Tibial artery (tissue), 4 donors: ENCODE results near the gene DMRT1.

Experiments used
- DNase-seq, 2 donors: peaks; one replicate each; pipeline ENCODE4 v3.0.0-alpha.2; 2019
- H3K27ac ChIP-seq, 2 donors: fragments of 200-600 bp; sonication (generic) in 1 of 2; 1 replicate in 1 of 2; 2 replicates in 1 of 2; pipeline ENCODE4 v1.5.1; 2018 to 2019; ENCODE audit warnings: mild to moderate bottlenecking in 1 of 2
- H3K27me3 ChIP-seq, 2 donors: fragments of 200-600 bp; sonication (generic) in 1 of 2; one replicate each; pipeline versions ENCODE4 v1.5.1 to v1.6.0; 2016 to 2019
- H3K36me3 ChIP-seq, 3 donors: fragments of 200-600 bp; sonication (generic) in 2 of 3; one replicate each; pipeline ENCODE4 v1.5.1; 2016 to 2019; ENCODE audit warnings: mild to moderate bottlenecking in 2 of 3
- H3K4me1 ChIP-seq, 4 donors: fragments of 200-600 bp; sonication (generic) in 2 of 4; 1 replicate in 3 of 4; 2 replicates in 1 of 4; pipeline ENCODE4 v1.5.1; 2016 to 2019
- H3K4me3 ChIP-seq, 2 donors: fragments of 200-600 bp; sonication (generic) in 1 of 2; 1 replicate in 1 of 2; 2 replicates in 1 of 2; pipeline ENCODE4 v1.5.1; 2018 to 2019; ENCODE audit warnings: mild to moderate bottlenecking in 2 of 2
- H3K9me3 ChIP-seq, 3 donors: fragments of 200-600 bp; sonication (generic) in 1 of 3; one replicate each; pipeline ENCODE4 v1.5.1; 2016 to 2019
- CTCF ChIP-seq, 2 experiments: fragments of 200-600 bp in 1 of 2; fragments of 450-650 bp in 1 of 2; IDR thresholded peaks; one replicate each; pipeline ENCODE4 v1.5.1; 2017 to 2019; ENCODE audit warnings: antibody characterized with exemption in 2 of 2, mild to moderate bottlenecking in 1 of 2, moderate library complexity in 1 of 2
- intact Hi-C: fragments of 100-400 bp; cut with DNase I; formaldehyde crosslinking; loops from one replicate; pipeline ENCODE4 v1.15.0; 2023; ENCODE audit warnings: low total_unique reads

DMRT1 gene

DNA sequence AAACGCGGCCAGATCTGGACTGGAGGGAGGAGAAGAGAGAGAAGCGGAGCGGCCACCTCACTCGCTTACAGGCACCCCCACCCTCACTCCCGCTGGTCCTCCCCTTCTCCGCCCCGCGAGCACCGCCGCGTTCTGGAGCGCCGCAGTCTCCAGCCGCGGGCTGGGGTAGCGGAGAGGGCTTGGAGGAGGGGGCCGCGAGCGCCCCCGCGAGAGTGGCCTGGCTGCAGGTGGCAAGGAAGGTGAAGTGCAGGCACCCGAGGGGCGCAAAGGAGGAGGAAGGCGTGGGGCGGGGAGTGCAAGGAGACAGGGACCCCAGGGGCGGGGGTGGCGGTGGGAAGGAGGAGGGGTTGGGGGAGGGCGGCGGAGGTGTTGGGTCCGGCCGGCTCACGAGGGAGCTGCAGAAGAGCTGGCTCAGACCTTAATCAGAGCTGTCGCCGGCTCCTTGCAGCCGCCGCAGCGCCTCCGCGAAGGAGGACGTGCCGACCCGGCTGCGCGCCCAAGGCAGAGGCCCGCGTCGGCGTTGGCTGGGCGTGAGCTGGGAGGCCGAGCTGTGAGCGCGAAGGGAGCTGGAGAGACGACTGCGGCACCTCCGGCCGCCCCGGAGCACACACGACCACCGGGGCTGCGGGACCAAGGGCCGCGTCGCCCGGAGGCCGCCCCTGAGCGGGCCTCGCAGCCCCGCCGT is 134.9 kb downstream of the DMRT1 start, which contains the start of gene DMRT3:
Gene DMRT3 (plus strand): TSS at position 398 of the 685 bp plus-strand sequence. CDS start 347 bp downstream, outside the sequence.
- no peaks in the 10 kb centered on the region for H3K36me3 ChIP-seq
- peak within 1 kb of the TSS; percentile 5 to 38 for H3K4me3 ChIP-seq
- H3K27ac ChIP-seq, result no peak within 1 kb of the TSS
- TF ChIP-seq CTCF (IDR thresholded peaks at IDR 0.05), result no peak
- peaks cover 0 to 31% (median 27%) of the 10 kb centered on the region in 4 donors for H3K4me1 ChIP-seq
- intact Hi-C loops, result no loop called here
- no peak for DNase-seq
- peaks cover 0 to 84% of the 10 kb centered on the region in 2 donors for H3K27me3 ChIP-seq
- no peaks in the 10 kb centered on the region for H3K9me3 ChIP-seq

DNA sequence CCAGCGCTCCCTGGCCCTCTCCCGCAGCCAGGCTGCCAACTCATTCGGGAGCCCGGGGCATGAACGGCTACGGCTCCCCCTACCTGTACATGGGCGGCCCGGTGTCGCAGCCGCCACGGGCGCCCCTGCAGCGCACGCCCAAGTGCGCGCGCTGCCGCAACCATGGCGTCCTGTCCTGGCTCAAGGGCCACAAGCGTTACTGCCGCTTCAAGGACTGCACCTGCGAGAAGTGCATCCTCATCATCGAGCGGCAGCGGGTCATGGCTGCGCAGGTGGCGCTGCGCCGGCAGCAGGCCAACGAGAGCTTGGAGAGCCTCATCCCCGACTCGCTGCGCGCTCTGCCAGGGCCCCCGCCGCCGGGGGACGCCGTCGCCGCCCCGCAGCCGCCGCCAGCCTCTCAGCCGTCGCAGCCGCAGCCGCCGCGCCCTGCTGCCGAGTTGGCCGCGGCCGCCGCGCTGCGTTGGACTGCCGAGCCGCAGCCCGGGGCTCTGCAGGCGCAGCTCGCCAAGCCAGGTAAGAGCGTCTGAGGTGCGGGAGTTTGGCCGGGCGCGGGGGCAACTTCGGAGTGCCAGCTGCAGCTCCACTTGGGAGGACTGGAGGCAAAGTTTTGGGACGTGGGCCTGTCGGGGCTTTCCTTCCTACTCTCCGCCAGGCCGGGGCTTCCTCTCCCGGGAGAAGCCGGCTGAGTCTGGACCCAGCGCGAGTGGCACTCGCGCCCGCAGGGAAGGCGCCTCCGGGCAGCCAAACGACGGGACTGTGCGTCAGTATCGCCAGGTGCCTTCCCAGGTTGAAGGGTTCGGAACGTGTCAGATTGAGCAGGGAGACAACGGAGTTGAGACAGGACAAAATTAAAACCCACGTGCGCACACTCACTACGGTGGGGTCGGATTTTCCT is 135.7 kb downstream of the DMRT1 start:
- peaks cover 0 to 23% (median 20%) of the 10 kb centered on the region in 4 donors for H3K4me1 ChIP-seq
- H3K4me3 ChIP-seq, result peak overlapping the region; percentile 5 to 38
- peaks cover 0 to 83% of the 10 kb centered on the region in 2 donors for H3K27me3 ChIP-seq
- TF ChIP-seq CTCF (IDR thresholded peaks at IDR 0.05), result no peak
- no peaks in the 10 kb centered on the region for H3K36me3 ChIP-seq
- no peak for DNase-seq
- intact Hi-C loops, result no loop called here
- H3K27ac ChIP-seq, result no peak overlapping the region
- no peaks in the 10 kb centered on the region for H3K9me3 ChIP-seq

DNA sequence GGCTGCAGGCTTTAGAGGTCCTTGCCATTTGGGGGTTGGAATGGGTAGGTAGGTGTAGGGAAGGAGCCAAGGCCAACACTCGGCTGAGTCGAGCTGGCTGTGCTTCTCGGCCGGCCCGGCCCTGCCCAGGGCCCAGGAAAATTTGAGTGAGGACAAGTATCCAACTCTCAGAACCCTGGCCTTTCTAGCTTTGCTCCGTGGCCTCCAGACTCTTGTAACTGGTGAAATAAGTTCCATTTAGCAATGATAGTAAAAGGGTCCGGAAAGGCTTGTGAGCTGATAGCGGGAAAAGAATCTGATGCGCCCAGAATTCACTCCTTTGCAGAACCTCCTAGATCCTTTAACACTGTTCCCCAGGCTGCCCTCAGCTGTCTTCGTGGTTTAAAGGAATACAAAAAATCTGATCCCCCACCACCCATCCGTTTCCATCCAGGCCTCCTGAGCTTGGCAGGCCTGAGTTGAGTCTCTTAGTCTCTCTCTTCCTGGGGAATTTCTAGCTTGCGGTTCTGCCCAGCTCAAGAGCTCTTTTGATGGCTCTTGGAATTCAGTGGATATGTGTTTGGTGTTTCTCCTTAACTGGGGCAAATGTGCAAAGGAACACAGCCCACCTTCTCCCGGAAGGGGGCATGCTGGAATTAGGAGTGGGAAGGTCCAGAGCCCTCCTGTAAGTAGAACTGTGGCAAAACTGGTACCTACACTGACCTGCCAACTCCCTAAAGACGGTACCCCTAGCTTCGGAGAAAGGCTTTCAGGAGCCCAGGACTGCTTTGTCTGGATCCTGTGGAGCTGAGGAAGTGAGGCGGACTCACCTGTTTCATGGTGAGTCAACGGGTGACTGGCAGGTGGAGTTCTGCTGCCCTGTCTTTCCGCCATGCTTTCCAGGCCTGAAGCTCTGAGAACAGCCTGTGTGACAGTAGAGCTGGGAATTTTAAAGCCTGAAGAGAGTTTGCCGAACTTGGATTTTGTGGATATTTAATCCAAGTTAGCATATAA is 136.6 kb downstream of the DMRT1 start:
- no peaks in the 10 kb centered on the region for H3K36me3 ChIP-seq
- no peaks in the 10 kb centered on the region for H3K9me3 ChIP-seq
- intact Hi-C loops, result no loop called here
- no peak overlapping the region for H3K27ac ChIP-seq
- peaks cover 0 to 80% of the 10 kb centered on the region in 2 donors for H3K27me3 ChIP-seq
- no peak for TF ChIP-seq CTCF (IDR thresholded peaks at IDR 0.05)
- peaks cover 0 to 18% (median 15%) of the 10 kb centered on the region in 4 donors for H3K4me1 ChIP-seq
- DNase-seq, result no peak
- no peak overlapping the region for H3K4me3 ChIP-seq

DNA sequence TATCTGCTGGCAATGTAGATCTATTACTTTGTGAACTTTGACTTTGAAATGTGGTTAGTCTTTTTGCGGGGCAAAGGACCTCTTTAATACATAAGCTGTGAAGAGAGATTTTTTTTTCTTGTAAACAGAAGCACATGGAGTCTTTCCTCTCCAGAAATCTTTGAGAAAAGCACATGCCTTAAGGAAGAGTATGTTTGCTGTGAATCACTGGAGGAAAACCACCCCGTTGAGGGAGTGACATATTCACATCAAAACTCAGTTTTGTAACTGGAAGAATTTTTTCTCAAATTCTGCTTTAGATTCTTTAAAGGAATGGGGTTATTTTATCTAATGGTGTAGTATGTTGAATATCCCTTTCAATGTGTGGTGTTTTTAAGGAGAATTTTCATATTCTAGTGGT is 138.5 kb downstream of the DMRT1 start:
- Histone ChIP-seq H3K4me3 (no peak overlapping the region), H3K4me1 (peaks cover 0 to 18% (median 15%) of the 10 kb centered on the region in 4 donors), H3K9me3 (no peaks in the 10 kb centered on the region), H3K27ac (no peak overlapping the region), H3K36me3 (no peaks in the 10 kb centered on the region), H3K27me3 (peaks cover 0 to 64% of the 10 kb centered on the region in 2 donors)
- no peak for DNase-seq
- no peak for TF ChIP-seq CTCF (IDR thresholded peaks at IDR 0.05)
- intact Hi-C loops, result no loop called here

- peaks cover 0 to 59% of the 10 kb centered on the region in 2 donors for H3K27me3 ChIP-seq
- H3K36me3 ChIP-seq, result no peaks in the 10 kb centered on the region
- H3K9me3 ChIP-seq, result no peaks in the 10 kb centered on the region
- no peak for DNase-seq
- intact Hi-C loops, result no loop called here
- H3K4me1 ChIP-seq, result peaks cover 0 to 18% (median 15%) of the 10 kb centered on the region in 4 donors
- H3K27ac ChIP-seq, result no peak overlapping the region
- TF ChIP-seq CTCF (IDR thresholded peaks at IDR 0.05), result no peak
- H3K4me3 ChIP-seq, result no peak overlapping the region
Measured at GRCh38 chr9:980640-981039, 139.1 kb downstream of the DMRT1 start.
